Stimulated activated CD8-positive, alpha-beta memory T cell treated with anti-CD3 and anti-CD28 coated beads, Interleukin-12 subunit alpha, Interleukin-12 subunit beta, amount 100 ng/mL, for 4 hours (primary cell): ENCODE data around the gene BHLHE40.

Source experiments
- DNase-seq: peaks from one replicate; pipeline ENCODE4 v3.0.0-alpha.2; 2020; ENCODE audit warnings: low read depth

Gene BHLHE40

GRCh38 chr3:5019411-5020241 lies 40.4 kb downstream of the BHLHE40 start:
- DNase-seq: peak; percentile 53

GRCh38 chr3:5020242-5020722 lies 41.0 kb downstream of the BHLHE40 start:
- no peak for DNase-seq

GRCh38 chr3:5021116-5022092 lies 42.2 kb downstream of the BHLHE40 start:
- no peak for DNase-seq

DNA sequence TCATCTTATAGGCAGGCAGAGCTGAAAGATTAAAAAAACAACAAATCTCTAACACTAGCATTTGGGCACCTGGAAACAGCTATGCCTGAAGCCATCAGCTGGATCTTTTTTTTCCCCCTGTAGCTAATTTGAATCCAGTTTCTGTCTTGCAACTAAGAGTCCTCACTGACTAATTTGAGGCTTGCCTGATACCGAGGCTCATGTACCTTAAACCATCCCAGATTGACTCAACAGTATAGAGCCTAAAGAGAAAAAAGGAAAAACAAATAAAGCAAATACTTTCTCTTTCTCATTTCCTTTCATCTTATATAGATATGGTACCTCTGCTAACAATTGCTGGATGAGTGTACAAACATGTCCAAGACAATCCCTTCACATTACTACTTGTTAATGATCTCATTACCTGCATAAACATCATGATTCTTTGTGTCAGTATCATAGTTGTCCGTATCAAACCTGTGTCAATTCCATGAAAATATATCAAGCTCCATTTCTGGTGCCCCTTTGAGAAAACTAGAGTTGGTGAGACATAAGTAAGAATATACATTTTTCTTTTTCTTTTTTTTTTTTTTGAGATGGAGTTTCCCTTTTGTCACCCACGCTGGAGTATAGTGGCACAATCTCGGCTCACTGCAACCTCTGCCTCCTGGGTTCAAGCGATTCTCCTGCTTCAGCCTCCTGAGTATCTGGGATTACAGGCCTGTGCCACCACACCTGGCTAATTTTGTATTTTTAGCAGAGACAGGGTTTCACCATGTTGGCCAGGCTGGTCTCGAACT lies 43.1 kb downstream of the BHLHE40 start:
- no peak for DNase-seq

GRCh38 chr3:5022966-5023776 lies 43.9 kb downstream of the BHLHE40 start:
- no peak for DNase-seq

GRCh38 chr3:5023777-5024346 lies 44.6 kb downstream of the BHLHE40 start:
- DNase-seq: no peak

DNA sequence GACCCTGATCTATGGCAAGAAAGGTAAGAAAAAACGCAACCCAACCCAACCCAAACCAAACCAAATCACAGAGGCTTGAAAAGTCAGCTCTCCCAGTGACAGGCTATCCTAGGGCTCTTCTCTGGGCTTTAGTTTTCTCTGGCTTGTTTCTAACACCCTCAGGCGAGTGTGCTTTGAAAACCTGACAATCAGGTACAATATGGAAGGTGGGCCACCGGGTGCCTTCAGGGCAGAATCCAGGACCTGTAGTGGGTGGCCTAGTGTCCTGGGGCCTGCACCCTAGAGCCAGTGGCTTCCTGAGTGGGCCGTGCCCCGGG lies 46.8 kb downstream of the BHLHE40 start:
- no peak for DNase-seq

- no peak for DNase-seq
Observed at GRCh38 chr3:5029715-5030114, 50.5 kb downstream of the BHLHE40 start.

GRCh38 chr3:5030152-5030551 lies 50.9 kb downstream of the BHLHE40 start:
- DNase-seq: no peak

DNA sequence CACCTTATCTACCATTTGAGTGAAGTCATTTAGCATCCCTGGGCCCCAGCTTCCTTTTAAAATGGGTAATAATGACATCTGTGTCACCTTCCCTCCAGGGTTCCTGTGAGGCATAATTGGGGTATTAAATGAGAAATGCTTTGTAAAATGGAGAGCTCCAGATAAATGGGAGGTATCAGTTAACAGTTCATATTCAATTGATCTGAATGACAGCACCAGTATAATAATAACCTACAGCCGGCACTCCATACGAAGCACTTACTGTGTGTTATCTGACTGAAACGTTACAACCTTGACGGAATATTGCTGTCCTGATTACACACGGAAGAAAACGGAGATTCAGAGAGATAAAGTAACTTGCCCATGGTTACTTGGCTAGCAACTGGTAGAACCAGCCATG lies 53.6 kb downstream of the BHLHE40 start:
- no peak for DNase-seq
